ENCODE data around the gene LRRC66.

The LRRC66 gene

GRCh38 chr4:52012651-52013050 lies 7.5 kb downstream of the LRRC66 start:
- DNase-seq, result no peak

- DNase-seq, result no peak
Measured at GRCh38 chr4:52010986-52011385, 9.2 kb downstream of the LRRC66 start.

- no peak for DNase-seq
Measured at GRCh38 chr4:52006887-52007286, 13.3 kb downstream of the LRRC66 start.

GRCh38 chr4:52005604-52006273 lies 14.4 kb downstream of the LRRC66 start:
- no peak for DNase-seq

- no peak for DNase-seq
Measured at GRCh38 chr4:52004414-52004813, 15.7 kb downstream of the LRRC66 start.

- no peak for DNase-seq
Measured at GRCh38 chr4:52001616-52002015, 18.5 kb downstream of the LRRC66 start.

GRCh38 chr4:51999250-51999649 lies 20.9 kb downstream of the LRRC66 start:
- DNase-seq, result no peak

GRCh38 chr4:51998837-51999236 lies 21.3 kb downstream of the LRRC66 start:
- no peak for DNase-seq

GRCh38 chr4:51997647-51998046 lies 22.5 kb downstream of the LRRC66 start:
- DNase-seq, result no peak

GRCh38 chr4:51995647-51996220 lies 24.4 kb downstream of the LRRC66 start:
- DNase-seq, result no peak

- no peak for DNase-seq
Measured at GRCh38 chr4:51965862-51966261, 54.3 kb downstream of the LRRC66 start.

GRCh38 chr4:51963841-51964517 lies 56.2 kb downstream of the LRRC66 start:
- DNase-seq, result no peak

GRCh38 chr4:51960486-51960885 lies 59.7 kb downstream of the LRRC66 start:
- no peak for DNase-seq

GRCh38 chr4:51958199-51958968 lies 61.8 kb downstream of the LRRC66 start:
- no peak for DNase-seq
